A673 (cell line): ENCODE measurements around the gene B9D2.

ENCODE experiments used
- EZH2 ChIP-seq: fragments of 200-600 bp; sonication (generic); IDR thresholded peaks from 2 replicates; pipeline ENCODE4 v1.6.1; 2017; ENCODE audit warnings: borderline replicate concordance, low read depth, mild to moderate bottlenecking, mixed read lengths, antibody characterized with exemption, low read length; ENCODE audit not compliant: poor library complexity, severe bottlenecking
- TF ChIP-seq, protein P1 (sequence below): fragments of 300-800, 200-600 bp; sonication (generic); conservative IDR thresholded peaks from 2 replicates; pipeline ENCODE4 v1.5.1; 2017; ENCODE audit warnings: low read depth, mild to moderate bottlenecking, antibody characterized with exemption, low read length, moderate library complexity, mixed read lengths

DNA sequence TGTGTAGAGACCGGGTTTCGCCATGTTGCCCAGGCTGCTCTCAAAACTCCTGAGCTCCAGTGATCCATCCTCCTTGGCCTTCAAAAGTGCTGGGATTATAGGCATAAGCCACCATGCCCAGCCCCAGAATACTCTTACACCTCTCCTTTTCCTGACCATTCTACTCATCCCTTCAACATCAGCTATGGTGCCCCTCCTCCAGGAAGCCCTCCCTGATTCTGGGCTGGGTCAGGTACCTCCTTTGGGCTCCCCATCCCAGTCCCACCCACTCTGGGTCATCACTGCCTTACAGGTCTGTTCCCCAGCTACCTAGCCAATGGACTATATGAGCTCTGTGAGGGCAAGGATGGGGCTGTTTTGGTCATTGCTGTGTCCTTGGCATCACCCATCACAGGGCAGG, 19.8 kb downstream of the B9D2 start:
- TF ChIP-seq, protein P1, sequence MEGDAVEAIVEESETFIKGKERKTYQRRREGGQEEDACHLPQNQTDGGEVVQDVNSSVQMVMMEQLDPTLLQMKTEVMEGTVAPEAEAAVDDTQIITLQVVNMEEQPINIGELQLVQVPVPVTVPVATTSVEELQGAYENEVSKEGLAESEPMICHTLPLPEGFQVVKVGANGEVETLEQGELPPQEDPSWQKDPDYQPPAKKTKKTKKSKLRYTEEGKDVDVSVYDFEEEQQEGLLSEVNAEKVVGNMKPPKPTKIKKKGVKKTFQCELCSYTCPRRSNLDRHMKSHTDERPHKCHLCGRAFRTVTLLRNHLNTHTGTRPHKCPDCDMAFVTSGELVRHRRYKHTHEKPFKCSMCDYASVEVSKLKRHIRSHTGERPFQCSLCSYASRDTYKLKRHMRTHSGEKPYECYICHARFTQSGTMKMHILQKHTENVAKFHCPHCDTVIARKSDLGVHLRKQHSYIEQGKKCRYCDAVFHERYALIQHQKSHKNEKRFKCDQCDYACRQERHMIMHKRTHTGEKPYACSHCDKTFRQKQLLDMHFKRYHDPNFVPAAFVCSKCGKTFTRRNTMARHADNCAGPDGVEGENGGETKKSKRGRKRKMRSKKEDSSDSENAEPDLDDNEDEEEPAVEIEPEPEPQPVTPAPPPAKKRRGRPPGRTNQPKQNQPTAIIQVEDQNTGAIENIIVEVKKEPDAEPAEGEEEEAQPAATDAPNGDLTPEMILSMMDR, result no peak
- no peak for TF ChIP-seq EZH2
